Astrocyte (in vitro differentiated cells and primary cell): ENCODE data around the gene HDX. TPM values are rescaled to one million over a fixed set of nuclear protein-coding genes. Genes with fewer than 3 reads are reported as not detected.
A peak's percentile ranks its signal among the peaks of the same experiment; 100 is the strongest.

Source experiments
- DNase-seq: peaks from one replicate; pipeline ENCODE4 v3.0.0-alpha.2; 2010; ENCODE audit warnings: low read depth
- FAIRE-seq: peaks from 2 replicates; lab custom pipeline; 2011; peaks lifted over from hg19 to GRCh38; lab: Jason Lieb, UNC
- H2AFZ ChIP-seq: 2 replicates; pipeline ENCODE4 v1.6.0; 2012; ENCODE audit warnings: low read depth, low read length, inconsistent platforms
- H3K27ac ChIP-seq: 2 replicates; pipeline ENCODE4 v1.5.1; 2011; ENCODE audit warnings: low read depth, low read length, inconsistent platforms
- H3K27me3 ChIP-seq: 2 replicates; pipeline ENCODE4 v1.6.0; 2011; ENCODE audit warnings: low read length, inconsistent platforms; ENCODE audit not compliant: insufficient read depth
- H3K36me3 ChIP-seq: 2 replicates; pipeline ENCODE4 v1.5.1; 2011; ENCODE audit warnings: low read length, inconsistent platforms; ENCODE audit not compliant: insufficient read depth
- H3K4me1 ChIP-seq: 2 replicates; pipeline ENCODE4 v1.5.1; 2011; ENCODE audit warnings: low read length, inconsistent platforms; ENCODE audit not compliant: insufficient read depth
- H3K4me2 ChIP-seq: 2 replicates; pipeline ENCODE4 v1.6.0; 2012; ENCODE audit warnings: low read length, inconsistent platforms
- H3K4me3 ChIP-seq: 2 replicates; pipeline ENCODE4 v1.5.1; 2011; ENCODE audit warnings: low read depth, mild to moderate bottlenecking, low read length, inconsistent platforms; ENCODE audit not compliant: insufficient read depth
- H3K79me2 ChIP-seq: 2 replicates; pipeline ENCODE4 v1.6.0; 2012; ENCODE audit warnings: mild to moderate bottlenecking, low read length, inconsistent platforms; ENCODE audit not compliant: insufficient read depth
- H3K9ac ChIP-seq: 2 replicates; pipeline ENCODE4 v1.6.0; 2012; ENCODE audit warnings: mild to moderate bottlenecking, low read length, inconsistent platforms
- H3K9me3 ChIP-seq: 2 replicates; pipeline ENCODE4 v1.5.1; 2012; ENCODE audit warnings: low read depth, mild to moderate bottlenecking, low read length, inconsistent platforms; ENCODE audit not compliant: insufficient read depth
- H4K20me1 ChIP-seq: 2 replicates; pipeline ENCODE4 v1.6.0; 2012; ENCODE audit warnings: low read length, inconsistent platforms; ENCODE audit not compliant: insufficient read depth
- H3K27ac Mint-ChIP-seq: one replicate; pipeline ENCODE4 v1.8.0; 2021; ENCODE audit warnings: mild to moderate bottlenecking, mixed read lengths; ENCODE audit not compliant: unreplicated experiment
- H3K27me3 Mint-ChIP-seq: one replicate; pipeline ENCODE4 v1.8.0; 2021; ENCODE audit warnings: low read depth, mixed read lengths; ENCODE audit not compliant: unreplicated experiment
- H3K36me3 Mint-ChIP-seq: one replicate; pipeline ENCODE4 v1.8.0; 2021; ENCODE audit warnings: low read depth, mixed read lengths; ENCODE audit not compliant: unreplicated experiment
- H3K4me1 Mint-ChIP-seq: one replicate; pipeline ENCODE4 v1.8.0; 2021; ENCODE audit warnings: low read depth, mixed read lengths; ENCODE audit not compliant: unreplicated experiment
- H3K4me3 Mint-ChIP-seq: one replicate; pipeline ENCODE4 v1.8.0; 2021; ENCODE audit warnings: mild to moderate bottlenecking, moderate library complexity, mixed read lengths; ENCODE audit not compliant: unreplicated experiment
- H3K9me3 Mint-ChIP-seq: one replicate; pipeline ENCODE4 v1.8.0; 2021; ENCODE audit warnings: mild to moderate bottlenecking, mixed read lengths; ENCODE audit not compliant: unreplicated experiment
- EZH2 ChIP-seq: IDR thresholded peaks from 2 replicates; pipeline ENCODE4 v1.6.1; 2012; ENCODE audit warnings: mild to moderate bottlenecking, low read length, inconsistent platforms; ENCODE audit not compliant: insufficient read depth
- total RNA-seq: library from RNA; stranded (reverse); gene quantifications from 2 replicates; pipeline ENCODE4 v1.2.1, GENCODE V29; 2021
- TF ChIP-seq, protein P1 (sequence below): IDR thresholded peaks from 2 replicates; pipeline ENCODE4 v1.5.1; 2011; ENCODE audit warnings: low read depth, mild to moderate bottlenecking, inconsistent platforms, low read length, moderate library complexity; ENCODE audit not compliant: insufficient read depth

HDX gene
- total RNA-seq, 1 donor from 2014 or later: 9.9 TPM

- Mint-ChIP-seq H3K27ac (peak overlapping the region; percentile 48), H3K36me3 (peaks cover 2% of the 10 kb centered on the region), H3K4me1 (peaks cover 29% of the 10 kb centered on the region), H3K4me3 (no peak overlapping the region), H3K9me3 (peaks cover 2% of the 10 kb centered on the region), H3K27me3 (no peaks in the 10 kb centered on the region)
- DNase-seq (peak; percentile 35), FAIRE-seq (peak; percentile 76)
- Histone ChIP-seq H3K27me3 (no peaks in the 10 kb centered on the region), H3K36me3 (no peaks in the 10 kb centered on the region), H2AFZ (no peak overlapping the region), H3K4me1 (no peaks in the 10 kb centered on the region), H3K79me2 (no peaks in the 10 kb centered on the region), H3K27ac (no peak overlapping the region), H3K4me2 (no peak overlapping the region), H3K9ac (no peak overlapping the region), H4K20me1 (no peaks in the 10 kb centered on the region), H3K9me3 (no peaks in the 10 kb centered on the region), H3K4me3 (no peak overlapping the region)
- TF ChIP-seq, protein P1, sequence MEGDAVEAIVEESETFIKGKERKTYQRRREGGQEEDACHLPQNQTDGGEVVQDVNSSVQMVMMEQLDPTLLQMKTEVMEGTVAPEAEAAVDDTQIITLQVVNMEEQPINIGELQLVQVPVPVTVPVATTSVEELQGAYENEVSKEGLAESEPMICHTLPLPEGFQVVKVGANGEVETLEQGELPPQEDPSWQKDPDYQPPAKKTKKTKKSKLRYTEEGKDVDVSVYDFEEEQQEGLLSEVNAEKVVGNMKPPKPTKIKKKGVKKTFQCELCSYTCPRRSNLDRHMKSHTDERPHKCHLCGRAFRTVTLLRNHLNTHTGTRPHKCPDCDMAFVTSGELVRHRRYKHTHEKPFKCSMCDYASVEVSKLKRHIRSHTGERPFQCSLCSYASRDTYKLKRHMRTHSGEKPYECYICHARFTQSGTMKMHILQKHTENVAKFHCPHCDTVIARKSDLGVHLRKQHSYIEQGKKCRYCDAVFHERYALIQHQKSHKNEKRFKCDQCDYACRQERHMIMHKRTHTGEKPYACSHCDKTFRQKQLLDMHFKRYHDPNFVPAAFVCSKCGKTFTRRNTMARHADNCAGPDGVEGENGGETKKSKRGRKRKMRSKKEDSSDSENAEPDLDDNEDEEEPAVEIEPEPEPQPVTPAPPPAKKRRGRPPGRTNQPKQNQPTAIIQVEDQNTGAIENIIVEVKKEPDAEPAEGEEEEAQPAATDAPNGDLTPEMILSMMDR: no peak
- no peak for TF ChIP-seq EZH2
Measured at GRCh38 chrX:84336646-84337045, 165.6 kb downstream of the HDX start.

DNA sequence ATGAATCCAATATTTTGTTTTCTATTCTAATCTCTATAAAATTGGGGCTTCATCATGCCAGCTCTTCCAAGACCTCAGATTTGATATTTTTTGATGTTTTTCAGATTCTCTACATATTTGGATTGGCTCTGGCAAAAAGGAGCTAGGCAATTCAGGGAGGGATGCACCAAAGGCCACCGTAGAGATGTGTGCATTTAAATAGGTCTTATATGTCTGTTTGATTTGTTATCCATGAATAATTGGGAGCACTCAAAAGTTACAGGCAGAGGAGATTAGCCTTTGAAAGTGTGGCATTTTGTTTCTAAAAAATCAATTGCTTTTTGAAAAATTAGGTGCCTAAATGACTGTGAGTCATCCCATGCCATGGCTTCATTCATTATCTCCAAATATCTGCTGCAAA, 167.1 kb downstream of the HDX start:
- Mint-ChIP-seq H3K9me3 (no peaks in the 10 kb centered on the region), H3K27ac (no peak overlapping the region), H3K4me1 (peaks cover 17% of the 10 kb centered on the region), H3K4me3 (no peak overlapping the region), H3K27me3 (no peaks in the 10 kb centered on the region), H3K36me3 (peaks cover 2% of the 10 kb centered on the region)
- H3K36me3 ChIP-seq: no peaks in the 10 kb centered on the region
- H3K4me3 ChIP-seq: no peak overlapping the region
- H3K9me3 ChIP-seq: no peaks in the 10 kb centered on the region
- no peaks in the 10 kb centered on the region for H3K4me1 ChIP-seq
- FAIRE-seq (no peak), DNase-seq (peak; percentile 2)
- H3K4me2 ChIP-seq: no peak overlapping the region
- TF ChIP-seq, protein P1: no peak
- TF ChIP-seq EZH2: no peak
- no peak overlapping the region for H3K27ac ChIP-seq
- H4K20me1 ChIP-seq: no peaks in the 10 kb centered on the region
- H3K27me3 ChIP-seq: no peaks in the 10 kb centered on the region
- no peaks in the 10 kb centered on the region for H3K79me2 ChIP-seq
- H2AFZ ChIP-seq: no peak overlapping the region
- H3K9ac ChIP-seq: no peak overlapping the region

DNA sequence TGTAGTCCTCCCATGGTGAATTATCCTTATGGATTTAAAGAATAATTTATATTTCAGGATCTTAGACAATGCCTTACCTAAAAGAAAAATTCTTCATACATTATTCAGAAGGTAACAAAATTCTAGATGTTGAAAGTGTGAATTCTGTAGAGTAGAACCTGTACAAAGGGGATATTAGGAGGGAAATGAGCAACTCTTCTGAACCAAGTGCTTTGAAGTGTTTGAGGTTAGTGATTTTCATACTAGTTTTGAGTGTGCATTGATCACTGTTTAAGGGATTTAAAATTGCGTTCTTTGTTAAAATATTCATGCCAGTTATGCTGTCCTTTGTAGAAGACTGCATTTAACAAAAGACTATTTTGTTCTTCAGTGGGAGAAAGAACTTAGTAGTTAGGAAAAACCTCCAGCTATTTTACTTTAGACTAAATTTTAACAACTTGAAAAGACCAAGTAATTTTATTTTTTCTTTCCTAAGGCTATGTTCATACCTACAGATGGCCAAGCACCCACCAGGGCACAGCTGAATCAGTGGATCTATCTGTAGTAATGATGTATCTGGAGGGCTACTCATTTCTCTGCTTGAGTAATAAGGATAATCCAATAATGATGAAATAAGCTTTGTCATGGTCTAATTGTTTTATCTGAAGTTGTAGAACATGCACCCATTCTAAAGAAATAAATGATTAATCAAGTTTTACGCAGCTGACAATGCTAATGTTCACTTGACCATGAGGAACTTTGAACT, 180.0 kb downstream of the HDX start:
- Histone ChIP-seq H4K20me1 (no peaks in the 10 kb centered on the region), H3K27me3 (no peaks in the 10 kb centered on the region), H2AFZ (no peak overlapping the region), H3K4me3 (no peak overlapping the region), H3K79me2 (no peaks in the 10 kb centered on the region), H3K27ac (no peak overlapping the region), H3K9ac (no peak overlapping the region), H3K36me3 (no peaks in the 10 kb centered on the region), H3K4me2 (no peak overlapping the region), H3K9me3 (no peaks in the 10 kb centered on the region), H3K4me1 (no peaks in the 10 kb centered on the region)
- no peak for DNase-seq
- Mint-ChIP-seq H3K9me3 (no peaks in the 10 kb centered on the region), H3K27me3 (no peaks in the 10 kb centered on the region), H3K4me1 (no peaks in the 10 kb centered on the region), H3K36me3 (no peaks in the 10 kb centered on the region), H3K4me3 (no peak overlapping the region), H3K27ac (no peak overlapping the region)
- TF ChIP-seq, protein P1: no peak
- TF ChIP-seq EZH2: no peak
- FAIRE-seq: no peak
